ENCODE results near the gene CCL2.

CCL2 gene

GRCh38 chr17:34303606-34304005 lies 48.5 kb downstream of the CCL2 start:
- peaks cover 10% of the 10 kb centered on the region; the same call in 1 of the 2 replicates for H3K27me3 ChIP-seq (ENCODE audit: low read depth, low read length)
- H2AFZ ChIP-seq (ENCODE audit: low read depth, low read length), result no peak overlapping the region
- no peaks in the 10 kb centered on the region for H4K20me1 ChIP-seq (ENCODE audit: insufficient read depth, low read length)
- no peak overlapping the region for H3K9ac ChIP-seq (ENCODE audit: low read length)
- no peak overlapping the region for H3K4me2 ChIP-seq (ENCODE audit: low read length)
- no peak overlapping the region for H3K27ac ChIP-seq (ENCODE audit: low read length)
- no peak overlapping the region for H3K4me3 ChIP-seq (ENCODE audit: low read length)
- no peaks in the 10 kb centered on the region for H3K36me3 ChIP-seq (replicated peaks; ENCODE audit: low read depth, low read length)
- TF ChIP-seq EZH2phosphoT487 (IDR thresholded peaks at IDR 0.05; ENCODE audit: low read depth) (no peak), CTCF (IDR thresholded peaks at IDR 0.05; ENCODE audit: low read depth, low read length) (no peak)
- H3K79me2 ChIP-seq (ENCODE audit: low read length), result no peaks in the 10 kb centered on the region
- H3K9me3 ChIP-seq (ENCODE audit: insufficient read depth, low read length), result no peaks in the 10 kb centered on the region
- peaks cover 26% of the 10 kb centered on the region for H3K4me1 ChIP-seq (ENCODE audit: low read length)

- Histone ChIP-seq H3K9me3 (ENCODE audit: insufficient read depth, low read length) (no peaks in the 10 kb centered on the region), H3K4me3 (ENCODE audit: low read length) (no peak overlapping the region), H3K4me2 (ENCODE audit: low read length) (no peak overlapping the region), H3K79me2 (ENCODE audit: low read length) (no peaks in the 10 kb centered on the region), H4K20me1 (ENCODE audit: insufficient read depth, low read length) (no peaks in the 10 kb centered on the region), H2AFZ (ENCODE audit: low read depth, low read length) (no peak overlapping the region), H3K27me3 (ENCODE audit: low read depth, low read length) (peaks cover 10% of the 10 kb centered on the region; the same call in 1 of the 2 replicates), H3K9ac (ENCODE audit: low read length) (no peak overlapping the region), H3K4me1 (ENCODE audit: low read length) (peaks cover 21% of the 10 kb centered on the region), H3K27ac (ENCODE audit: low read length) (no peak overlapping the region), H3K36me3 (replicated peaks; ENCODE audit: low read depth, low read length) (no peaks in the 10 kb centered on the region)
- no peak for TF ChIP-seq CTCF (IDR thresholded peaks at IDR 0.05; ENCODE audit: low read depth, low read length)
- no peak for TF ChIP-seq EZH2phosphoT487 (IDR thresholded peaks at IDR 0.05; ENCODE audit: low read depth)
These were observed 50.0 kb downstream of the CCL2 start for GRCh38 chr17:34305061-34305460.

GRCh38 chr17:34305606-34306005 lies 50.5 kb downstream of the CCL2 start:
- no peak overlapping the region for H2AFZ ChIP-seq (ENCODE audit: low read depth, low read length)
- peaks cover 21% of the 10 kb centered on the region for H3K4me1 ChIP-seq (ENCODE audit: low read length)
- H3K27me3 ChIP-seq (ENCODE audit: low read depth, low read length), result peaks cover 11% of the 10 kb centered on the region
- no peaks in the 10 kb centered on the region for H4K20me1 ChIP-seq (ENCODE audit: insufficient read depth, low read length)
- no peaks in the 10 kb centered on the region for H3K9me3 ChIP-seq (ENCODE audit: insufficient read depth, low read length)
- H3K4me3 ChIP-seq (ENCODE audit: low read length), result no peak overlapping the region
- no peaks in the 10 kb centered on the region for H3K36me3 ChIP-seq (replicated peaks; ENCODE audit: low read depth, low read length)
- H3K79me2 ChIP-seq (ENCODE audit: low read length), result no peaks in the 10 kb centered on the region
- no peak overlapping the region for H3K4me2 ChIP-seq (ENCODE audit: low read length)
- no peak for TF ChIP-seq CTCF (IDR thresholded peaks at IDR 0.05; ENCODE audit: low read depth, low read length)
- TF ChIP-seq EZH2phosphoT487 (IDR thresholded peaks at IDR 0.05; ENCODE audit: low read depth), result no peak
- H3K9ac ChIP-seq (ENCODE audit: low read length), result no peak overlapping the region
- no peak overlapping the region for H3K27ac ChIP-seq (ENCODE audit: low read length)

GRCh38 chr17:34306466-34306865 lies 51.4 kb downstream of the CCL2 start:
- Histone ChIP-seq H3K36me3 (replicated peaks; ENCODE audit: low read depth, low read length) (no peaks in the 10 kb centered on the region), H3K4me2 (ENCODE audit: low read length) (peak overlapping the region; percentile 35; the same call in 1 of the 2 replicates), H3K4me1 (ENCODE audit: low read length) (peaks cover 21% of the 10 kb centered on the region), H3K27me3 (ENCODE audit: low read depth, low read length) (peaks cover 15% of the 10 kb centered on the region), H4K20me1 (ENCODE audit: insufficient read depth, low read length) (no peaks in the 10 kb centered on the region), H2AFZ (ENCODE audit: low read depth, low read length) (no peak overlapping the region), H3K4me3 (ENCODE audit: low read length) (no peak overlapping the region), H3K9ac (ENCODE audit: low read length) (no peak overlapping the region), H3K9me3 (ENCODE audit: insufficient read depth, low read length) (no peaks in the 10 kb centered on the region), H3K79me2 (ENCODE audit: low read length) (no peaks in the 10 kb centered on the region), H3K27ac (ENCODE audit: low read length) (no peak overlapping the region)
- TF ChIP-seq CTCF (IDR thresholded peaks at IDR 0.05; ENCODE audit: low read depth, low read length), result peak; percentile 22; the same call in 1 of the 2 replicates
- TF ChIP-seq EZH2phosphoT487 (IDR thresholded peaks at IDR 0.05; ENCODE audit: low read depth), result no peak

Data from OCI-LY3 (cell line).